SK-MEL-5 (cell line): Measurements from ENCODE around the gene GLRX3. TPM values are rescaled to one million over a fixed set of nuclear protein-coding genes. Genes with fewer than 3 reads are reported as not detected.
"Not testable (repeated sequence)": the region's sequence is repeated elsewhere in the genome, so short reads cannot be mapped to it uniquely, and the experiment has no call there.

Source experiments
- DNase-seq: peaks from one replicate; pipeline ENCODE4 v3.0.0-alpha.2; 2016; ENCODE audit warnings: low read depth, low spot score
- in situ Hi-C: cut with HindIII; loops from 2 replicates; pipeline ENCODE4 v1.10.0; 2016; ENCODE audit warnings: low sequenced_read_pairs, high pct_unique_total_duplicates, low pct_unique_long_range_greater_than_20kb
- polyA plus RNA-seq, 2 experiments: library from polyadenylated mRNA; depleted of rRNA; stranded (reverse); fragments of >200 nt; gene quantifications; 2 replicates each; pipeline ENCODE4 v1.2.3, GENCODE V29; 2015
- total RNA-seq: library from RNA; depleted of rRNA; stranded (reverse); fragments of >200 nt; shearing (Covaris generic); gene quantifications from 2 replicates; pipeline ENCODE4 v1.2.3, GENCODE V29; 2014; rRNA removed

GLRX3 gene
- total RNA-seq: 127 and 129 TPM in 2 replicates
- 85.4 and 88.3 TPM in 2 replicates for polyA plus RNA-seq (2015; cell fraction: cytosol; rRNA removed)
- polyA plus RNA-seq (2015; cell fraction: nucleus; rRNA removed): 26.2 and 28.4 TPM in 2 replicates

GRCh38 chr10:130136226-130137089, at the start of gene GLRX3:
Gene GLRX3, plus strand, starts transcription at chr10:130136391. Its CDS starts 30 bp downstream, at chr10:130136421.
- peak; percentile 68 for DNase-seq
- in situ Hi-C loops: no loop called here

- in situ Hi-C loops, DNase-seq: not testable (repeated sequence)
Observed at GRCh38 chr10:130090565-130090964, 45.6 kb upstream of the GLRX3 start.

GRCh38 chr10:130099344-130099743, 36.8 kb upstream of the GLRX3 start:
- in situ Hi-C loops: no loop called here
- no peak for DNase-seq

GRCh38 chr10:130105724-130106123, 30.5 kb upstream of the GLRX3 start:
- no peak for DNase-seq
- in situ Hi-C loops: no loop called here

GRCh38 chr10:130108146-130108545, 28.0 kb upstream of the GLRX3 start:
- DNase-seq, in situ Hi-C loops: not testable (repeated sequence)

- in situ Hi-C loops: no loop called here
Observed at GRCh38 chr10:130108934-130109604, 27.1 kb upstream of the GLRX3 start.

GRCh38 chr10:130109796-130110245, 26.4 kb upstream of the GLRX3 start:
- in situ Hi-C loops: no loop called here
- DNase-seq: peak; percentile 80

More at GRCh38 chr10:130108934-130109604, 27.1 kb upstream of the GLRX3 start:
- DNase-seq: no peak

GRCh38 chr10:130110246-130111112, 25.7 kb upstream of the GLRX3 start, which contains the start of gene C10orf143:
Gene C10orf143, minus strand, starts transcription at chr10:130110830. Its CDS starts 58 bp downstream, at chr10:130110772.
- in situ Hi-C loops: no loop called here

GRCh38 chr10:130111113-130111851, 24.9 kb upstream of the GLRX3 start:
- in situ Hi-C loops: no loop called here
- peak; percentile 96 for DNase-seq

More at GRCh38 chr10:130110246-130111112, 25.7 kb upstream of the GLRX3 start, which contains the start of gene C10orf143:
- peak; percentile 92 for DNase-seq

- in situ Hi-C loops: no loop called here
Observed at GRCh38 chr10:130111852-130112180, 24.4 kb upstream of the GLRX3 start.

GRCh38 chr10:130112821-130113220, 23.4 kb upstream of the GLRX3 start:
- DNase-seq: no peak
- in situ Hi-C loops: no loop called here

More at GRCh38 chr10:130111852-130112180, 24.4 kb upstream of the GLRX3 start:
- no peak for DNase-seq

- in situ Hi-C loops: not testable (repeated sequence)
Observed at GRCh38 chr10:130116942-130117341, 19.2 kb upstream of the GLRX3 start.

GRCh38 chr10:130117535-130117934, 18.7 kb upstream of the GLRX3 start:
- in situ Hi-C loops, DNase-seq: not testable (repeated sequence)

More at GRCh38 chr10:130116942-130117341, 19.2 kb upstream of the GLRX3 start:
- DNase-seq: not testable (repeated sequence)

- in situ Hi-C loops: no loop called here
- DNase-seq: no peak
Observed at GRCh38 chr10:130121486-130122079, 14.6 kb upstream of the GLRX3 start.

GRCh38 chr10:130127364-130128061, 8.7 kb upstream of the GLRX3 start:
- DNase-seq: peak; percentile 86
- in situ Hi-C loops: no loop called here
